GM08714 (cell line): ENCODE data around the gene PDZRN3.

Experiments used
- H3K4me3 ChIP-seq: fragments of 200-500 bp; sonication (Bioruptor generic); 2 replicates; pipeline ENCODE4 v1.5.1; 2014; ENCODE audit warnings: mild to moderate bottlenecking, low read length, inconsistent platforms
- ZNF274 ChIP-seq: IDR thresholded peaks from 2 replicates; pipeline ENCODE4 v1.6.1; 2012; ENCODE audit warnings: mild to moderate bottlenecking, low read depth, low read length

PDZRN3 gene

GRCh38 chr3:73624821-73625665 lies at the start of gene PDZRN3:
PDZRN3 (minus strand) TSS chr3:73624941.
- no peak for TF ChIP-seq ZNF274
- H3K4me3 ChIP-seq: no peak within 1 kb of the TSS

GRCh38 chr3:73674280-73674679 lies 49.5 kb upstream of the PDZRN3 start:
- no peak for TF ChIP-seq ZNF274

GRCh38 chr3:73669260-73669659 lies 44.5 kb upstream of the PDZRN3 start:
- H3K4me3 ChIP-seq: no peak overlapping the region

More at GRCh38 chr3:73674280-73674679, 49.5 kb upstream of the PDZRN3 start:
- H3K4me3 ChIP-seq: no peak overlapping the region

GRCh38 chr3:73668391-73668790 lies 43.6 kb upstream of the PDZRN3 start:
- no peak for TF ChIP-seq ZNF274
- H3K4me3 ChIP-seq: no peak overlapping the region

More at GRCh38 chr3:73669260-73669659, 44.5 kb upstream of the PDZRN3 start:
- no peak for TF ChIP-seq ZNF274

DNA sequence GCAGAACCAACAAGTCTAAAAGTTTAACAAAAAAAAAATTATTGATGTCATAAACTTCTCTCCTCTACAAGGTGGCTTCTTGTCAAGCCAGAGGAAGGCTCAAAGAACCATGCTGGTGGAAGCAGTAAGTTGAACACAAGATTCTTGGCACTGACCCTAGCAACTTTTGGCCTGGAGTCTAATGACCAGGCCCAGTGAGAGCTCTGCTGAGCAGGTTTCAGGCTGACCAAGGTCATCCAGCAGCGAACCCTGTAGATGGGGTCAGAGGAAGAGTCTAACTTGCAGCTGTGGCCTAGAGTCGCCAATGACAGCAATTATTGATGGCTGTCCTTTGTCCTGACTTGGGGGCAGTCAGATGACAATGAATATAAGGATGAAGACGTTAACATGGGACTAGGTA lies 43.1 kb upstream of the PDZRN3 start:
- no peak for TF ChIP-seq ZNF274
- H3K4me3 ChIP-seq: no peak overlapping the region

GRCh38 chr3:73665286-73665685 lies 40.5 kb upstream of the PDZRN3 start:
- H3K4me3 ChIP-seq: no peak overlapping the region
- no peak for TF ChIP-seq ZNF274

GRCh38 chr3:73664389-73664788 lies 39.6 kb upstream of the PDZRN3 start:
- TF ChIP-seq ZNF274: no peak

GRCh38 chr3:73663495-73663894 lies 38.8 kb upstream of the PDZRN3 start:
- H3K4me3 ChIP-seq: no peak overlapping the region
- TF ChIP-seq ZNF274: no peak

More at GRCh38 chr3:73664389-73664788, 39.6 kb upstream of the PDZRN3 start:
- H3K4me3 ChIP-seq: no peak overlapping the region

GRCh38 chr3:73661265-73661664 lies 36.5 kb upstream of the PDZRN3 start:
- no peak overlapping the region for H3K4me3 ChIP-seq
- no peak for TF ChIP-seq ZNF274

DNA sequence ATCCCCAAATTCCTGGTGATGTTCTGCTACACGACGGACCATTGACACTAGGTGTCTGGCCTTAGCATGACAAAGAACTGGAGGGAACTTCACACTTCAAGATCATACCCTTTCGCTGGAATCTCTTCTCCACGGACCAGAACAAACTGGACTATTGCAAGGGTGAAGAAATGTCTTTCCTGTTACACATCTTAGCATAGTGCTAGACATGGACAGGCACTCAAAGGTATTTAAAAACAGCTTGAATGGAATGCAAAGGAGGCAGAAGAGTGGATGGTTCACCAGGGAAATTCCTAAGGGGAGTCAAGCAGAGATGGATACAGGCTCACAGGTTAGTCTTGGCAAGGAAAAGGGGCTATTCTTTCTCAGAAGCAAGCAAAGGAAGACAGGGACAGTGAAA lies 33.5 kb upstream of the PDZRN3 start:
- TF ChIP-seq ZNF274: no peak
- no peak overlapping the region for H3K4me3 ChIP-seq

- H3K4me3 ChIP-seq: no peak overlapping the region
- no peak for TF ChIP-seq ZNF274
Measured at GRCh38 chr3:73657186-73657585, 32.4 kb upstream of the PDZRN3 start.

- TF ChIP-seq ZNF274: no peak
- H3K4me3 ChIP-seq: no peak overlapping the region
Measured at GRCh38 chr3:73656241-73656890, 31.6 kb upstream of the PDZRN3 start.

DNA sequence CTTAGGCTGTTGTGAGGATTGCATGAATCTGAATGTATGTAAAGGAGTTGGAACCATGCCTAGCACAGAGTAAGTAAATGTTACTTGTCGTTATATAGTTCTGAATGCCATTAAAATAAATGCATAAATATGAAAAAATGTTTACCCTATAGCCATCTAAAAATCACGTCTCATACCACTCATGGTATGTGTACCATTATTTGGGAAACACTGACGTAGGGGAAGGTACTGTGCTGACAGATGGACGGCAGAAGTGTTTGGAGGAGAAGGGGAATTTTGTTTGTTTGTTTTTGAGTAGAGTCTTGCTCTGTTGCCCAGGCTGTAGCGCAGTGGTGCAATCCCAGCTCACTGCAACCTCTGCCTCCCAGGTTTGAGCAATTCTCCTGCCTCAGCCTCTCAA lies 30.5 kb upstream of the PDZRN3 start:
- no peak for TF ChIP-seq ZNF274
- H3K4me3 ChIP-seq: no peak overlapping the region

DNA sequence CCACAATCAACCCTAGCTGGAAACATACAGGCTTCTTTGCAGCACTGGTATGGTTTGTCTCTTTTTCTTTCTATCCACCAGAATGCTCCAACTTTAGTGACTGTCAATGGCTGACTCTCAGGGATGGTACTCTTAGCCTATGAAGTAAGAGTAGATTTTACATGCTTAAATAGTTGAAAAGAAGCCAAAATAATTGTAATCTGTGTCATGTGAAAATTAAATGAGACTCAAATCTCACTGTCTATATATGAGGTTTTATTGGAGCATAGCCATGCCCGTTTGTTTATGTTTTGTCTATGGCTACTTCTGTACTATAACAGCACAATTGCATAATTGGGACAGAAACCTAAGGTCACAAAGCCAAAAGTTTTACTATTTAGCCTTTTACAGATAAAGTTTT lies 29.1 kb upstream of the PDZRN3 start:
- no peak overlapping the region for H3K4me3 ChIP-seq
- no peak for TF ChIP-seq ZNF274

GRCh38 chr3:73653351-73653750 lies 28.6 kb upstream of the PDZRN3 start:
- no peak for TF ChIP-seq ZNF274
- H3K4me3 ChIP-seq: no peak overlapping the region
